ENCODE results near the gene FTO. TPM values are rescaled to one million over a fixed set of nuclear protein-coding genes. Genes with fewer than 3 reads are reported as not detected.

The FTO gene
- total and polyA plus RNA-seq, 2 of the 8 experiments (the other 6 are each of a cell fraction or from before 2014, with no cell fraction given), result 34.5 to 59.8 TPM

GRCh38 chr16:54169112-54169511 is 465.2 kb downstream of the FTO start:
- H3K36me3 ChIP-seq (ENCODE audit: control insufficient read depth in 2 of 4, insufficient read depth in 4 of 4, low read length in 3 of 4), result no peaks in the 10 kb centered on the region; a peak in 1 of 8 replicates
- H3K9ac ChIP-seq (replicated peaks in 1 of 4; ENCODE audit: extremely low read depth in 1 of 4, low read depth in 3 of 4, low read length in 3 of 4), result no peak overlapping the region
- no peak overlapping the region for H4K5ac ChIP-seq (ENCODE audit: insufficient read length, low read depth, low read length)
- no peak overlapping the region for H3K23ac ChIP-seq (ENCODE audit: insufficient read length)
- H3K9me3 ChIP-seq (ENCODE audit: insufficient read depth in 2 of 2, low read depth in 1 of 2, low read length in 1 of 2), result no peaks in the 10 kb centered on the region
- FAIRE-seq (no peak), DNase-seq (ENCODE audit: low read depth in 1 of 2, low spot score in 2 of 2) (no peak)
- no peaks in the 10 kb centered on the region for H4K20me1 ChIP-seq (replicated peaks in 1 of 2; ENCODE audit: control insufficient read depth in 1 of 2, insufficient read depth in 2 of 2, low read length in 2 of 2)
- 89% methylated on average over 5 of the region's 5 CpGs; no CpG with 5 or more reads in 1 of the 2 experiments for WGBS, 2 experiments (ENCODE audit: extremely low coverage in 1 of 2, insufficient coverage in 1 of 2, insufficient read length in 1 of 2, insufficient replicate concordance in 2 of 2, low coverage in 1 of 2, low lambda C conversion rate in 2 of 2, missing lambda C conversion rate in 1 of 2)
- H3K23me2 ChIP-seq (ENCODE audit: low read depth, low read length), result no peaks in the 10 kb centered on the region
- CTCF ChIA-PET (ENCODE audit: partially characterized antibody), result interaction anchor here (1.2 kb wide), 1 partner anchor 223 kb away, joined by 3 read pairs; no protein-coding TSS in a partner anchor
- H2BK120ac ChIP-seq (replicated peaks; ENCODE audit: low read depth, low read length), result no peak overlapping the region
- H2BK12ac ChIP-seq (ENCODE audit: low read depth, low read length), result no peak overlapping the region
- no peak overlapping the region for H3K18ac ChIP-seq (ENCODE audit: extremely low read depth, low read length)
- no peak overlapping the region for H2BK20ac ChIP-seq (ENCODE audit: low read length)
- H3K56ac ChIP-seq (replicated peaks; ENCODE audit: insufficient read length, low read depth, low read length), result no peak overlapping the region
- no peaks in the 10 kb centered on the region for H3K79me1 ChIP-seq (ENCODE audit: low read depth, low read length)
- no peak overlapping the region for H3K4me3 ChIP-seq (ENCODE audit: extremely low read depth in 1 of 4, insufficient read depth in 2 of 4, low read depth in 3 of 4, low read length in 4 of 4)
- H2BK5ac ChIP-seq (ENCODE audit: low read depth, low read length), result no peak overlapping the region
- no peaks in the 10 kb centered on the region for H3K27me3 ChIP-seq (replicated peaks in 1 of 4; ENCODE audit: control insufficient read depth in 3 of 4, extremely low read depth in 1 of 4, insufficient read depth in 3 of 4, low read length in 3 of 4)
- no peak overlapping the region for H3K4me2 ChIP-seq (ENCODE audit: insufficient read depth in 1 of 2, low read depth in 2 of 2, low read length in 2 of 2)
- no peak overlapping the region for H2BK15ac ChIP-seq (ENCODE audit: low read length)
- peaks cover 0 to 2% (median 2%) of the 10 kb centered on the region in 4 experiments; a peak in 5 of 7 replicates for H3K4me1 ChIP-seq (replicated peaks in 1 of 4; ENCODE audit: control insufficient read depth in 3 of 4, insufficient read depth in 4 of 4, low read length in 3 of 4)
- H2AK5ac ChIP-seq (ENCODE audit: low read depth, low read length), result no peak overlapping the region
- no peak overlapping the region for H4K91ac ChIP-seq (replicated peaks; ENCODE audit: insufficient read length, low read length)
- H3K4ac ChIP-seq (replicated peaks; ENCODE audit: insufficient read length, low read depth, low read length), result no peak overlapping the region
- no peak overlapping the region for H3K14ac ChIP-seq (ENCODE audit: insufficient read length)
- H2AFZ ChIP-seq (ENCODE audit: low read length), result no peak overlapping the region
- POLR2A ChIA-PET (ENCODE audit: partially characterized antibody), result no interaction called here
- H3K79me2 ChIP-seq (ENCODE audit: control insufficient read depth in 1 of 2, insufficient read depth in 2 of 2, low read length in 2 of 2), result no peaks in the 10 kb centered on the region
- no peak for TF ChIP-seq YY1 (IDR thresholded peaks at IDR 0.05; ENCODE audit: low read depth, low read length)
- peak; percentile 60; the same call in 1 of the 2 replicates for TF ChIP-seq KDM1A (IDR thresholded peaks at IDR 0.05; ENCODE audit: borderline replicate concordance, low read length)
- H3K27ac ChIP-seq (ENCODE audit: low read depth, low read length), result no peak overlapping the region
- H4K8ac ChIP-seq (ENCODE audit: extremely low read depth, insufficient read depth, low read length), result no peak overlapping the region

Measured in H1 (cell line).